Spleen (tissue), 7 donors: ENCODE measurements around the gene CACNB2.

Experiments
- CTCF ChIP-seq, 11 experiments: fragments of 200-600 bp in 7 of 11; fragments of 450-650 bp in 4 of 11; sonication (generic) in 4 of 11; IDR thresholded peaks in 8 of 11; conservative IDR thresholded peaks in 3 of 11; 1 replicate in 7 of 11; 2 replicates in 4 of 11; pipeline versions ENCODE4 v1.4.0 to v1.8.0; 2016 to 2021; ENCODE audit warnings: antibody characterized with exemption in 11 of 11, inconsistent platforms in 4 of 11, mild to moderate bottlenecking in 1 of 11
- POLR2A ChIP-seq, 3 donors: fragments of 450-650 bp; IDR thresholded peaks; one replicate each; pipeline ENCODE4 v1.5.1; 2017; ENCODE audit warnings: antibody characterized with exemption in 3 of 3, mild to moderate bottlenecking in 1 of 3
- POLR2AphosphoS5 ChIP-seq, 3 donors: sonication (generic); formaldehyde crosslinking; IDR thresholded peaks; one replicate each; pipeline ENCODE4 v1.5.1; 2017; ENCODE audit warnings: antibody characterized with exemption in 3 of 3
- donor health status: DM: no; HTN: no; CAD: no; lungs with moderate emphysema.
- donor health status: DM: no; HTN: no; CAD: no.
- donor health status: DM: no; HTN: no; CAD: no.

GRCh38 chr10:18401416-18402195 lies 261.4 kb downstream of the CACNB2 start:
- TF ChIP-seq POLR2AphosphoS5 (IDR thresholded peaks at IDR 0.05) (no peak), CTCF (IDR thresholded peaks at IDR 0.05 in 8 of 11, conservative IDR thresholded peaks at IDR 0.05 in 3 of 11) (no peak), POLR2A (IDR thresholded peaks at IDR 0.05) (no peak)
